Endothelial cell of umbilical vein (primary cell): ENCODE results near the gene SMAD1. TPM values are rescaled to one million over a fixed set of nuclear protein-coding genes. Genes with fewer than 3 reads are reported as not detected.

ENCODE experiments used
- BruUV-seq: library from RNA; stranded (reverse); fragments of 400-500 nt; replicated peaks from 2 replicates; lab custom pipeline; 2021; lab: Mats Ljungman, UMichigan
- CTCF ChIA-PET: fragments of 300-600, 350-600 bp; sonication (Branson Sonifier 250); formaldehyde crosslinking; loops from one replicate; lab custom pipeline; 2021; ENCODE audit warnings: antibody characterized with exemption, inconsistent platforms; lab: Charles Lee
- POLR2A ChIA-PET: fragments of 300-600, 350-600 bp; sonication (Branson Sonifier 250); formaldehyde crosslinking; loops from one replicate; lab custom pipeline; 2021; ENCODE audit warnings: antibody characterized with exemption, inconsistent platforms; lab: Charles Lee
- DNase-seq: peaks from one replicate; pipeline ENCODE4 v3.0.0-alpha.2; 2011; ENCODE audit warnings: low read depth, low spot score
- FAIRE-seq: peaks from 2 replicates; lab custom pipeline; 2011; peaks lifted over from hg19 to GRCh38; lab: Jason Lieb, UNC
- H2AFZ ChIP-seq: 2 replicates; pipeline ENCODE4 v1.6.0; 2012; ENCODE audit warnings: low read depth, low read length, control low read depth, inconsistent platforms
- H3K27ac ChIP-seq: 2 replicates; pipeline ENCODE4 v1.5.1; 2011; ENCODE audit warnings: low read depth, mild to moderate bottlenecking, control low read depth, low read length, moderate library complexity; ENCODE audit not compliant: insufficient read depth
- H3K27me3 ChIP-seq, 2 experiments: 2 replicates each; pipeline versions ENCODE4 v1.6.0 to v1.6.1; 2011; ENCODE audit warnings: low read length in 2 of 2, mixed read lengths in 1 of 2; ENCODE audit not compliant: control insufficient read depth in 2 of 2, insufficient read depth in 2 of 2
- H3K36me3 ChIP-seq, 2 experiments: 2 replicates in 1 of 2; 3 replicates in 1 of 2; pipeline ENCODE4 v1.5.1; 2011; ENCODE audit warnings: low read length in 2 of 2, mild to moderate bottlenecking in 1 of 2, moderate library complexity in 1 of 2; ENCODE audit not compliant: control insufficient read depth in 2 of 2, insufficient read depth in 2 of 2; ENCODE audit errors: extremely low read depth in 1 of 2
- H3K4me1 ChIP-seq: 3 replicates; pipeline ENCODE4 v1.5.1; 2011; ENCODE audit warnings: mild to moderate bottlenecking, low read length; ENCODE audit not compliant: control insufficient read depth, insufficient read depth; ENCODE audit errors: extremely low read depth
- H3K4me2 ChIP-seq: 2 replicates; pipeline ENCODE4 v1.6.1; 2011; ENCODE audit warnings: low read length, control low read depth, mixed read lengths; ENCODE audit not compliant: insufficient read depth
- H3K4me3 ChIP-seq, 3 experiments: fragments of 200-600 bp in 1 of 3; sonication (generic), shearing (Covaris generic) in 1 of 3; replicated peaks in 1 of 3; 2 replicates each; pipeline ENCODE4 v1.5.1; 2011 to 2016; ENCODE audit warnings: control low read depth in 3 of 3, low read length in 3 of 3, mild to moderate bottlenecking in 2 of 3, inconsistent platforms in 1 of 3, low read depth in 1 of 3, moderate library complexity in 1 of 3; ENCODE audit not compliant: insufficient read depth in 1 of 3
- H3K79me2 ChIP-seq: 2 replicates; pipeline ENCODE4 v1.6.0; 2012; ENCODE audit warnings: low read length, inconsistent platforms; ENCODE audit not compliant: control insufficient read depth, insufficient read depth
- H3K9ac ChIP-seq: replicated peaks from 2 replicates; pipeline ENCODE3; 2011; ENCODE audit warnings: low read length, control low read depth; ENCODE audit not compliant: insufficient read depth; ENCODE audit errors: extremely low read depth
- H3K9me1 ChIP-seq: replicated peaks from 3 replicates; pipeline ENCODE4 v1.6.0; 2011; ENCODE audit warnings: mild to moderate bottlenecking, low read length; ENCODE audit not compliant: control insufficient read depth, insufficient read depth; ENCODE audit errors: extremely low read depth
- H3K9me3 ChIP-seq: replicated peaks from 2 replicates; pipeline ENCODE4 v1.5.1; 2012; ENCODE audit warnings: low read length, inconsistent platforms; ENCODE audit not compliant: control insufficient read depth, insufficient read depth
- H4K20me1 ChIP-seq: replicated peaks from 2 replicates; pipeline ENCODE3; 2011; ENCODE audit warnings: mild to moderate bottlenecking, low read length; ENCODE audit not compliant: control insufficient read depth, insufficient read depth; ENCODE audit errors: extremely low read depth
- EZH2 ChIP-seq: IDR thresholded peaks from 2 replicates; pipeline ENCODE4 v1.6.1; 2012; ENCODE audit warnings: borderline replicate concordance, low read depth, mild to moderate bottlenecking, moderate library complexity, low read length, inconsistent platforms; ENCODE audit not compliant: severe bottlenecking
- FOS ChIP-seq: IDR thresholded peaks from 2 replicates; pipeline ENCODE4 v1.6.1; 2011; ENCODE audit warnings: mild to moderate bottlenecking, low read length, moderate library complexity, borderline replicate concordance; ENCODE audit not compliant: insufficient read depth
- GATA2 ChIP-seq: IDR thresholded peaks from 2 replicates; pipeline ENCODE4 v1.7.0; 2011; ENCODE audit warnings: low read depth, mild to moderate bottlenecking, moderate library complexity, mixed read lengths, low read length; ENCODE audit not compliant: insufficient read length, insufficient read depth
- JUN ChIP-seq: IDR thresholded peaks from 2 replicates; pipeline ENCODE4 v1.6.1; 2011; ENCODE audit warnings: borderline replicate concordance, low read depth; ENCODE audit not compliant: insufficient read length, insufficient read depth
- MYC ChIP-seq: IDR thresholded peaks from one replicate; pipeline ENCODE4 v1.6.1; 2011; ENCODE audit warnings: mild to moderate bottlenecking, low read depth, low read length
- dilution Hi-C: fragments of 300-500 bp; cut with MboI; formaldehyde crosslinking; loops from one replicate; pipeline ENCODE4 v1.15.0; 2019; ENCODE audit warnings: low sequenced_read_pairs; ENCODE audit not compliant: extremely low pct_ligation_motif_present
- intact Hi-C: fragments of 100-400 bp; cut with micrococcal nuclease; formaldehyde crosslinking; loops from one replicate; pipeline ENCODE4 v1.10.0; 2022
- polyA plus RNA-seq, 4 experiments: library from polyadenylated mRNA; depleted of rRNA in 3 of 4; stranded (reverse) in 3 of 4; unstranded in 1 of 4; fragments of >200 nt; gene quantifications; 2 replicates each; pipeline versions ENCODE4 v1.2.1 to v1.2.3, GENCODE V29; 2011 to 2012; ENCODE audit warnings: missing spikeins in 1 of 4
- total RNA-seq: library from RNA; stranded (reverse); gene quantifications from 2 replicates; pipeline ENCODE4 v1.2.3, GENCODE V29; 2021
- TF ChIP-seq, protein P1 (sequence below), 2 donors: IDR thresholded peaks; 1 replicate in 1 of 2; 2 replicates in 1 of 2; pipeline ENCODE4 v1.5.1; 2011; ENCODE audit warnings: low read length in 2 of 2, mild to moderate bottlenecking in 2 of 2, moderate library complexity in 2 of 2, control low read depth in 1 of 2, inconsistent platforms in 1 of 2, low read depth in 1 of 2; ENCODE audit not compliant: insufficient read depth in 1 of 2; ENCODE audit errors: extremely low read depth in 1 of 2
- TF ChIP-seq, protein P2 (sequence below): IDR thresholded peaks from 2 replicates; pipeline ENCODE4 v1.6.1; 2011; ENCODE audit not compliant: insufficient read depth, insufficient read length

SMAD1 gene
- total and polyA plus RNA-seq, 2 donors (not counting 3 experiments of a cell fraction or from before 2014, with no cell fraction given): 101 to 116 TPM

DNA sequence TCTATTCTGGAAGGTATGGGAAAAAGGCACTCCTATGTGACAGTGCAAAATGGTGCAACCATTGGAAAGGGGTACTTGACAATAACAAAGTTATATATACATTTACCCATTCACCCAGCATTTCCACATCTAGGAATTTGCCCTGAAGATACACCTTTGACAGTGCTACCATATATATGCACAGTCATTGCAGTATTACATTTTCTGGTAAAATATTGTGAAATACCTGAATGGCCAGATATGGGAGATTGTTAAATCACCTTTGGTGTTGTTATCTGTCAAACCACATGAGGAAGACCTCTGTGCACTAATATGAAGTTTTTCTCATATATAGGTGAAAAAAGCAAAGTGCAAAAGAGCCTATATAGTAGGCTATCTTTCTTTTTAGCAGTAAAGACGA is 53.5 kb downstream of the SMAD1 start:
- H3K4me3 ChIP-seq: no peak overlapping the region
- no peaks in the 10 kb centered on the region for H3K9me3 ChIP-seq
- H3K36me3 ChIP-seq: peaks cover 0 to 2% of the 10 kb centered on the region in 2 experiments
- H2AFZ ChIP-seq: no peak overlapping the region
- no peak overlapping the region for H3K4me2 ChIP-seq
- FAIRE-seq (no peak), DNase-seq (no peak)
- no peaks in the 10 kb centered on the region for H3K9me1 ChIP-seq
- no TSS peak for BruUV-seq
- ChIA-PET CTCF (no interaction called here), POLR2A (no interaction called here)
- peaks cover 39% of the 10 kb centered on the region for H3K79me2 ChIP-seq
- no peak overlapping the region for H3K27ac ChIP-seq
- intact Hi-C loops (no loop called here), dilution Hi-C loops (no loop called here)
- peaks cover 15% of the 10 kb centered on the region for H3K4me1 ChIP-seq
- H3K9ac ChIP-seq: no peak overlapping the region
- H4K20me1 ChIP-seq: no peaks in the 10 kb centered on the region
- H3K27me3 ChIP-seq: no peaks in the 10 kb centered on the region
- TF ChIP-seq EZH2 (no peak), JUN (no peak), MYC (no peak), GATA2 (no peak), FOS (no peak)
- TF ChIP-seq, protein P1, sequence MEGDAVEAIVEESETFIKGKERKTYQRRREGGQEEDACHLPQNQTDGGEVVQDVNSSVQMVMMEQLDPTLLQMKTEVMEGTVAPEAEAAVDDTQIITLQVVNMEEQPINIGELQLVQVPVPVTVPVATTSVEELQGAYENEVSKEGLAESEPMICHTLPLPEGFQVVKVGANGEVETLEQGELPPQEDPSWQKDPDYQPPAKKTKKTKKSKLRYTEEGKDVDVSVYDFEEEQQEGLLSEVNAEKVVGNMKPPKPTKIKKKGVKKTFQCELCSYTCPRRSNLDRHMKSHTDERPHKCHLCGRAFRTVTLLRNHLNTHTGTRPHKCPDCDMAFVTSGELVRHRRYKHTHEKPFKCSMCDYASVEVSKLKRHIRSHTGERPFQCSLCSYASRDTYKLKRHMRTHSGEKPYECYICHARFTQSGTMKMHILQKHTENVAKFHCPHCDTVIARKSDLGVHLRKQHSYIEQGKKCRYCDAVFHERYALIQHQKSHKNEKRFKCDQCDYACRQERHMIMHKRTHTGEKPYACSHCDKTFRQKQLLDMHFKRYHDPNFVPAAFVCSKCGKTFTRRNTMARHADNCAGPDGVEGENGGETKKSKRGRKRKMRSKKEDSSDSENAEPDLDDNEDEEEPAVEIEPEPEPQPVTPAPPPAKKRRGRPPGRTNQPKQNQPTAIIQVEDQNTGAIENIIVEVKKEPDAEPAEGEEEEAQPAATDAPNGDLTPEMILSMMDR (IDR thresholded peaks at IDR 0.05; ENCODE audit: extremely low read depth in 1 of 2, insufficient read depth in 1 of 2, low read depth in 1 of 2, low read length in 2 of 2): no peak
- TF ChIP-seq, protein P2, sequence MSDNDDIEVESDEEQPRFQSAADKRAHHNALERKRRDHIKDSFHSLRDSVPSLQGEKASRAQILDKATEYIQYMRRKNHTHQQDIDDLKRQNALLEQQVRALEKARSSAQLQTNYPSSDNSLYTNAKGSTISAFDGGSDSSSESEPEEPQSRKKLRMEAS: no peak
